Activated CD4-positive, alpha-beta T cell treated with anti-CD3 and anti-CD28 coated beads, Interleukin-2, amount 50 U/mL, for 16 hours (primary cell): Measurements from ENCODE around the gene YWHAG.
"Not testable (repeated sequence)": the region's sequence is repeated elsewhere in the genome, so short reads cannot be mapped to it uniquely, and the experiment has no call there.

Source experiments
- DNase-seq: peaks from one replicate; pipeline ENCODE4 v3.0.0-alpha.2; 2020

Gene YWHAG

DNA sequence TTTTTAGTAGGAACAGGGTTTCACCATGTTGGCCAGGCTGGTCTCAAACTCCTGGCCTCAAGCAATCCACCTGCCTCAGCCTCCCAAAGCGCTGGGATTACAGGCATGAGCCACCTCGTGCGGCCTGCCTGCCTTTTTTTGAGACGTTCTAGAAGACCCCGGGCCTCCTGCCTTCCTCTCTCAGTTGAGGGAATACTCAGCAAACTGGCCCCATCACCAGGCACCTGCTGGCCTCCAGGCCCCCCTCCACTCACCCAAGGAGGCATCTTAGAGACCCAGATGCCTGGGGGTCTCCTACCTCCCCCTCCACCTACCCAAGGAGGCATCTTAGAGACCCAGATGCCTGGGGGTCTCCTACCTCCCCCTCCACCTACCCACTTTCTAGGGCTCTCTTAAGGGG, 65.9 kb downstream of the YWHAG start:
- not testable (repeated sequence) for DNase-seq

DNA sequence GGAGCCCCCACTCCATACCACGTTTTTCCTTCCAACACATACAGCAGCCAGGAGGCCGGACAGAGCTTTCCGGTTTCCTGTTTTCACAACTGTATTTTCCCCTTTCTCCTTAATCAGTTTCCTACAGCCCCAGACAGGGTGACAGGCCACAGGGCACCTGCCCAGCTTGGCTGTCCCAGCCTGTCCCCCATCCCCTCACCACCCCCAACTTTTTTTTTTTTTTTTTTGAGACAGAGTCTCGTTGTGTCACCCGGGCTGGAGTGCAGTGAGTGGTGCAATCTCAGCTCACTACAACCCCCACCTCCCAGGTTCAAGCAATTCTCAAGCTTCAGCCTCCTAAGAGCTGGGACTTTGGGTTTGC, 66.6 kb downstream of the YWHAG start:
- DNase-seq: no peak

DNA sequence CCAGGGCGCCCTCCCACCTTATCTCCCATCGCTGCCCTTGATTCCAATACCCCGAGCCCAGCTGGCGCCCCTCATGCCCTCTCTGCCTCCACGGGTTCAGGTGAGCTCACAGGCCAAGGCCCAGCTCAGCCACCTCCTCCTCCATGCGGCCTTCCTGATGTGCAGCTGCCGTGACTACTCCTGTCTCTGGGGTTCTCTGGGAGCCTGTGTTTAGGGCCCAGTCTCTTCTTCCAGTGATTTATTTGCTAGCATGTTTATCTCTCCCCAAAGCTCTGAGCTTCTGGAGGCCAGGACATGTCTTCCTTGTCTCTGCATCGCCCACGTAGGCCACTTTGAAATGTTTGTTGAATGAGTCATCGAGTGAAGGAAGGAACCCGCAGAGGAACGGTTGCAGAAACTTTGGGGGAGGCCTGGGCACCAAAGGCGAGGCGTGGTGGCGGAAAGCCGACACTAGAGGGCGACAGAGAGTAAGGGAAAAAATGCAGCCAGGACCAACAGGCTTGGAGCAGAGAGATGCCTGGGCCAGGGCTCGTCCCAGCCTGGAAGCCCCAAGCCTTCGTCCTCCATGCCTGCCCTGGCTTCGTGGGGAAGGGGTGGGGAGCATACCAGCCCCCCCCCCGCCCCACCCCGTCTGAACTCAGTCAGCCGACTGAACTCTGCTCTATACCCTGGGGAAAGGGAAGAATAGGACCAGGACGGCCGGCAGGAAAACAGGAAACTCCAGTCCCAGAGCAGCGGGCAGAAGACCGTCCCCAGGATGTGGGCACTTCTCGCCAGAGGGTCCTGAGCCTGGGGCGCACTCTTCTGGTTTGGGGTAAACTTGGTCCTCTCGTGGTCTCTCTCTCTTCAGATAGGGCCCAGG, 67.2 kb downstream of the YWHAG start:
- DNase-seq: peak; percentile 95

DNA sequence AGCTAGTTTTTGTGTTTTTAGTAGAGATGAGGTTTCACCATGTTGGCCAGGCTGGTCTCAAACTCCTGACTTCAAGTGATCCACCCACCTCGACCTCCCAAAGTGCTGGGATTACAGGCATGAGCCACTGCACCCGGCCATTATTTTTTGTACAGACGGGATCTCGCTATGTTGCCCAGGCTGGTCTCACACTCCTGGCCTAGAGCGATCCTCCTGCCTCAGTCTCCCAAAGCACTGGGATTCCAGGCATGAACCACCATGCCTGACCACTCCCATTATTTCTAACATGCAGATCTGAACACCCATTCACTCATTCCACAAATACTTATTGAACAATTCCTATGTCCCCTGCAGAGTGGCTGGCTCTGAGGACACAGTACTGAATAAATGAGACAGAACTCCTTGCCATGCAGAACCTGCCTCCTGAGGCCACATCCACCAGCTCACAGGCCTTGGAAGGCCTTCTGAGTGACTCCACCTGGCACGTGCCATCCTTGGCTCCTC, 67.9 kb downstream of the YWHAG start:
- not testable (repeated sequence) for DNase-seq

DNA sequence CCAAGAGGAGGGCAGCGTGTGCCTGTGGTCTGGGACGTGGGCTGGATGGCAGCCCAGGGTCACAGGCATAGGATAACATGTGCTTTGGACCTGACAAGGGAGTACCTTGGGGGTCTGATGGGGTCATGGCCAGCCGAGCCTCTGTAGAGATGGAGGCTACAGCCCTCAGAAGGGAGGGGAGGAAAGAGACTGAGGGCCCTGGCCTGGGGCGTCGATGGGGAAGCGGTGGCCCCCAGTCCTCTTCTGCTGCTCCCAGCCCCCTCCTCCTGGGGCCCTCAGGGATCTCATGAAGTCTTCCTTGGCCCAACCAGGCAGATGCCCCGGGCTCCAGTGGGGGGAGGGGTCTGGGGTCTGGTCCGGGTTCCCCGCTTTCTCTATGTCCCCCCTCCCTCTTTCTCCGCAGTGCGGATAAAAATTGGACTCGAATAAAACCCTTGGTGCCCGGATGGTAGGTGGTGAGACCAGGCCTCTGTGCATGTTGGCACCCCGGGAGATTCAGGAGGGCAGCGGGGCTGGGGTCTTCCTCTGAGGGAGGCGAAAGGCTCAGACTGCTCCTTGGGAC, 71.9 kb downstream of the YWHAG start:
- DNase-seq: no peak

DNA sequence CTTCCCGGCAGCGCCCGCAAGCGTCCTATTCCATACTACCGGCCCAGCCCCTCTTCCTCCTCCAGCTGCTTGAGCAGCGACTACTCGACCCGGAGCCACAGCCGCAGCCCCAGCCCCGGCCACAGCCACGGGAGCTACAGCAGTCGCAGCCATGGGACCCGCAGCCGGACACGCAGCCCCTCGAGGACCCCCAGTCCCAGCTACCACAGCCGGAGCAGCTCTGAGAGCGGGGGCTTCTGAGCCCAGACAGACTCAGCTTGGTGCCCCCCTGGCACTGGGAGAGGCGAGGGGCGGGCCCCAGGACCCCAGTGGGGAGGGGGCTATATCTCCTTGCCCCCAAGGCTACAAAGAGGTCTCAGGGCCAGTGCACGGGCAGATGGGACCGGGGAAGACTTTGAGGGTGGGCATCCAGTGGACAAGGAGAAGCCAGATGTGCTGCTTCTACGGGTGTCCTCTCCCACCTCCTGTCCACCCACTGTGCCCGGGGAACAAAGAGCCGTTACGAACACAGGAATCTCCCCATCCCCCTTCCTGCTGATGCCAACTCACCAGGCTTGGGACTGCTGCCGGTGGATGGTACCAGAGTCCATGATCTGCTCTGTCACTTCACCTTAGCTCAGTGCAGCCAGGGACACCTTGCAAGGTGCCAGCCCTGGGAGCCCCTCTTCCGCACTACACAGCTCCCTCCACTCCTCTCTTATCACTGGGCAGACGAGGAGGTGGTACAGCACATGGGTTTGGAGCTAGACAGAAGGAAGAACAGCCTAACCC, 73.0 kb downstream of the YWHAG start:
- DNase-seq: no peak

DNA sequence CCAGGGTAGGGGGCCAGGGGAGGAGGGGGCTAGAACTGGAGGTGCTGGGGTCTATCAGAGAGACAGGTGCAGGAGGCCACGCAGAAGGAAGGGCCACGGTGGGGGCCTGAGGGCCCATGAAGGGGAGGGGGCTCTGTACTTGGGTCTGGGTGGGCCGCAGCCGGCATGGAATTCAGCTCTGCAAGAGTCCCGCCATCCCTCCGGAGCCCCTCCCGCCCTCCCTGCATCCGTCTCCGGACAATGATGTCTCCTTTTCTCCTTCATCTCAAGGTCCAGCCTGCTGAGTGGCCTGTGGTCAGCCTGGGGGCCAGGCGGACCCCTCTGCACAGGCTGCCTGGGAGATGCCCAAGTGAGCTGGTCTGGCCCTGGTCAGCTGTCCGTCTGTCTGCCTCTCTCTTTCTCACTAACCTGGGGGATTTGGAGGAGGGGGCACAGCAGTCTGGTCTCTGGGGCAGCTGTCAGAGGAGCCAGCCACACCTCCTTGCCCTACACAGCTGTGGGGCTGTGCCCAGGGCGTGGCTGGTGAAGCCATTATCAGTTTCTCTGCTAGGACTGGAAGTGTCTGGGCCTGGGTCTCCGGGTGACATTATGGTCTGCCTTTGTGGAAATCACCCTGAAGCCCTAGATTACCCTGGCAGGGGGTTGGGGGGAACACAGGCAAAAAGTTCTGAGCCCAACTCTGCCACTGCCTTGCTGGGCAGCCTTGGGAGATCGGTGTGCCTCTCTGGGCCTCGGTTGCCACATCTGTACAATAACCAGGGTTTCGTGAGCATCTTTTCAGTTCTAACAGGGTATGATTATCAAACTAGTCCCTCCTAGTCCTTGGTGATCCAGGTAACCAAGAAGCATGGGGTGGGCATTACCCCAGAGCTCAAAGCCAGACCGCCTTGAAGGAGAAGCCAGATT, 75.3 kb downstream of the YWHAG start:
- DNase-seq: no peak

DNA sequence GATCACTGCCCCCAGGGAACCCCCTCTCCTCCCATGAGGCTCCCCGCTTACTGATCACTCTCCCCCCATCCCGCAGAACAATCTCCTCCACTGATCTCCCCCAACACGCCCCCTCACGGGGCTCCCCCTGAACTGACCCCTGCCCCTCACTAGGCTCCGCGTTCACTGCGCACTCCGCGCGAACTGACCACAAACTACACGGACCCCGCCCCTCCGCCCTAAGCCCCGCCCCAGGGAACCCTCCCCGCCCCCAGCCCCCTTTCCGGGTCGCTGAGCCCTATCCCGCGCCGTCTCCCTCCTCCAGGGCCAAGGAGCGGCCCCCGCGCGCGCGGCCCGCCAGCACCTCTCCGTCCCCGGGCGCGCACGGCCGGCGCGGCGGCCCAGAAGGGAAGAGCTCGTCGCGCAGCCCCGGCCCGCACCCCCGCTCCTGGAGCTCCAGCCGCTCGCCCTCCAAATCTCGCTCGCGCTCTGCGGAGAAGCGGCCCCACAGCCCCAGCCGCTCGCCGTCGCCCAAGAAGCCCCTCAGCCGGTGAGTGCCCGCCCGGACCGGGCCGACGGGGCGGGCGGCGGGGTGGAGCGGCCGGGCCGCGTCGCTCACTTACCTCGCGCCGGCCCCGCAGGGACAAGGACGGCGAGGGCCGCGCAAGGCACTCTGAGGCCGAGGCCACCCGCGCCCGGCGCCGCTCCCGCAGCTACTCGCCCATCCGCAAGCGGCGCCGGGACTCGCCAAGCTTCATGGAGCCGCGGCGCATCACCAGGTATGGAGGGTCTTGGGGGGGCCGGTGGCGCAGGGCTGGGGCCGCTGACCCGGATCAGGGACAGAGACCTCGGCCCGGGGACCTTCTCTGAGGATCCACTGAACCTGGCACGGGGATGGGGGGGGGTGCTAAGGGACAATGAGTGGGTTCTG, 76.2 kb downstream of the YWHAG start:
- DNase-seq: no peak

DNA sequence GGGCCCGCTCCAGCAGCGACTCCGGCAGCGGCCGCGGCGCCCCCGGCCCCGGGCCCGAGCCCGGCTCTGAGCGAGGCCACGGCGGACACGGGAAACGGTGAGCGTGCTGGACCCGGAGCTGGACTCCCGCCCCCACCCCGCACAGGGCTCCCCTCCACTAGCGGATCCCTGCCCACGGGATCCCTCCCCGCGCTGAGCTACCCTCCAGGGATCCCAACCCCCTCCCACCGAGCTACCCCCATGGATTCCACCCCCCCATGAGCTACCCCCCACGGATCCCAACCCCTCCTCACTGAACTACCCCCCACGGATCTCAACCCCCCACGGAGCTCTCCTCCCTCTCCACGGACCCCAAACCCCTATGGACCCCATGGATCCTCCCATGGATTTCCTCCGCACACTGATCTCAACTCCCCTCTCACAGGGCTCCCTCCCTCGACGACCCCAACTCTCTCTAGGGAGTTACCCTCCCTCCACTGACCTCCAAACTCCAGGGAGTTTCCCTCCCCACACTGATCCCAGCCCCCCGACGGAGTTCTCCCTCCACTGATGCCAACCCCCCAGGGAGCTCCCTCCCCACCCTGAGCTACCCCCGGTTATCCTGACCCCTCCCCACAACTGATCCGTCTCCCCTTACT, 77.0 kb downstream of the YWHAG start:
- DNase-seq: no peak

DNA sequence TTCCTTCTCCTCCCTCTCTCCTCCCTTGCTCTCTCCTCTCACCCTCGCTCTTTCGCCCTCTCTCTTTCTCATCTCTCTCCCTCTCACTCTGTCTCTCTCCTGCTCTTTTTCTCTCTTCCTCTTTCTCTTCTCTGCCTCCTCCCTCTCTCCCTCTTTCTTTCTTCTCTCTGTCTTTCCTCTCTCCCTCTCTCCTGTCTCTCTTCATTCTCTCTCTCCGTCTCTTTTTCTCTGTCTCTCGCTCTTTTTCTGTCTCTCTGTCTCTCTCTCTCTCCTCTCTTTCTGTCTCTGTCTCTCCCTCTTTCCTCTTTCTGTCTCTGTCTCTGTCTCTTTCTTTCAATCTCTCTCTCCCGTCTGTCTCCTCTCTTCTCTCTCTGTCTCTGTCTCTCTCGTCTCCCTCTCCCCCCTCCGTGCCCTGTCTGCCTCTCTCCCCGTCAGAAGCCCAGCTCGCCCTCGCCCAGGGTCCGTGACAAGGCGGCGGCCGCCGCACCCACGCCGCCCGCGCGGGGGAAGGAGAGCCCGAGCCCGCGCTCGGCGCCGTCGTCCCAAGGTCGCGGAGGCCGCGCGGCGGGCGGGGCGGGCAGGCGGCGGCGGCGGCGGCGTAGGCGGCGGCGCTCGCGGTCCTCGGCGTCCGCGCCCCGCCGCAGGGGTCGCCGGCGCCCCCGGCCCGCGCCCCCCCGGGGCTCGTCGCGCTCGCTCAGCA, 77.6 kb downstream of the YWHAG start:
- DNase-seq: no peak

DNA sequence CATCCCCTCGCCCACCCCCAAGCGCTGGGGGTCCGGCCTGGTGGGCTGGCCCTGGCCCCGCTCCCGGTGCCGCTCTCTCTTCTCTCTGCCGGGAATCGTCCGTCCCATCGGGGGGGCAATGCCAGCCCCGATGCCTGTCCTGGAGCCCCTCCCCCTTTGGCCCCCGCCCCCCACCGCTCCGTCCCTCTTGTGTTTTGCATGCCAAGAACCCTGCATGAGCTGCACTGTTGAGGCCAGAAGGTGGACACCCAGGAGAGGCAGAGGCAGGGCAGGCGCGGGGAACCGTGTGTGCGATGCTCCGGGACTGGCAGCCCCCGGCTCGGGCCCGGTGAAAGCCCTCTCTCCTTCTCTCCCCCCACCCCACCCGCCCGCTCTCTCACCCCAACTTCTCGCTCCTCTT, 78.4 kb downstream of the YWHAG start:
- DNase-seq: no peak

DNA sequence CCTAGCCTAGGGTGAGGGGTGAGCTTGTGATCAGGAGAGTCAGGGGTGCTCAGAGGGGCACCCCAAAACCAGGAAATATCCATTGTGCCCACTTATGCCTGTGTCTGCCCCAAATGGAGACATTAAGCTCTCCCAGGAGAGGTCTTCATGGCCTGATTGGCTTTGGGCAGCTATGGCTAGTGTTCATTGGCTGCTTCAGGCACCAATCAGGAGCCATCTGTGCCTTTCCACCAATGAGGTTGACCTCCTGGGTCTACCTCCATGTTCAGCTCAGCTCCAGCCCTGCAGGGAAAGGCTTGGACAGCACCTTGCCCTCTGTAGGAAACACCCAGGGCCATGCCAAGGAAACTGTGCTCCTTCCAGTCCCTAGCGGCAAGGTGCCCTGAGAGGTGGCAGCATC, 80.3 kb downstream of the YWHAG start:
- no peak for DNase-seq
